Measurements from ENCODE around the gene DAPK3.

Gene DAPK3

GRCh38 chr19:3980353-3981251 is 9.7 kb upstream of the DAPK3 start:
- no peak for TF ChIP-seq CTCF (IDR thresholded peaks at IDR 0.05; ENCODE audit: poor library complexity, severe bottlenecking)
- no peaks in the 10 kb centered on the region for H3K27me3 ChIP-seq (ENCODE audit: insufficient read depth, poor library complexity, severe bottlenecking)
- no peak overlapping the region for H3K4me3 ChIP-seq (ENCODE audit: severe bottlenecking)
- H3K27ac ChIP-seq (ENCODE audit: poor library complexity, severe bottlenecking), result no peak overlapping the region
- peaks cover 9% of the 10 kb centered on the region for H3K4me1 ChIP-seq (ENCODE audit: insufficient read depth, poor library complexity, severe bottlenecking)
- ATAC-seq (ENCODE audit: low read depth) (no peak), DNase-seq (ENCODE audit: low spot score) (no peak)
- peaks cover 95% of the 10 kb centered on the region for H3K36me3 ChIP-seq (ENCODE audit: low read depth)
- H3K9me3 ChIP-seq (ENCODE audit: severe bottlenecking), result no peaks in the 10 kb centered on the region

DNA sequence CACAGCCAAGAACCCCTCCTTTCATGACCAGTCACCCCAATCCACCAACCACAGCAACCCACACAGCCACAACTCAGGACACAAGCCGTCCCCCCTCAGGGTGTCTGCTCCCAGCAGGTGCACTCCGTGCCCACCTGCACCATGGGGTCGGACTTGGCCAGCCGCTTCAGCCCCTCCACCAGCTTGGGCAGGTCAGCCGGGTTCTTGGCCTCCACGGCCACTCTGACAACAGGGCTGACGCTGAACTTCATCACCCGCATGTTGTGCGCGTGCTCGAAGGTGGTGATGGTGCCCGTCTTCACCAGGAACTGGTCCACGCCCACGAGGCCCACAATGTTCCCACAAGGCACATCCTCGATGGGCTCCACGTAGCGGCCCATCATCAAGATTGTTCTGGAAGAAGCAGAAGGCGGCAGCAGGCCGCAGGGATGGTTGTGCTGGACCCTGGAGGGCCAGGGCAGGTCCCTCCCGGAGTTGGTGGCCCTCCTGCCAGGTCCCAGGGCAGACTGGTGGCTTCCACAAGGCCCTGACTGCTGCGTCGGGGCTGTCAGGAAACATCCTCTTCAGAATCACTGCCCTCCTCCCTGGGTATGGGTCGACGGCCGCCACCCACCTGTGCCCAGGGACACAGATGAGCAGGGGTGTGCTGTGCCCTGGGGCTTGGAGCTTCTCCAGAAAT is 8.9 kb upstream of the DAPK3 start:
- H3K4me1 ChIP-seq (ENCODE audit: insufficient read depth, poor library complexity, severe bottlenecking), result peaks cover 9% of the 10 kb centered on the region
- H3K27me3 ChIP-seq (ENCODE audit: insufficient read depth, poor library complexity, severe bottlenecking), result no peaks in the 10 kb centered on the region

DNA sequence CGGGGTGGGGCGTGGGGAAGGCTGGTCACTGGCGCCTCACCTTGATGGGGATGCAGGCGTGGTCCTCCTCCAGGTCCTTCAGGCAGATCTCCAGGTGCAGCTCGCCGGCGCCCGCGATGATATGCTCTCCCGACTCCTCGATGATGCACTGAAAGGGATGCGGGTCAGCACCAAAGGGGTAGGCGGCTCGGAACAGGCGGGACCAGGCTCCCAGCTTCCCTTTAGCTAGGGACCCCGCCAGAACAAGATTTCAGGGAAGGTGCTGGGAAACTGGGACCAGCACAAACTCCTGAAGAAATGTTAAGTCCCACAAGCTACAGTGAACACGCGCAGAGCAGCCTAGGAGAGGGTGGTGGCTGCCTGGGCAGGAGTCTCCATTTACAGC is 8.4 kb upstream of the DAPK3 start:
- no peak for TF ChIP-seq CTCF (IDR thresholded peaks at IDR 0.05; ENCODE audit: poor library complexity, severe bottlenecking)
- H3K36me3 ChIP-seq (ENCODE audit: low read depth), result peaks cover 93% of the 10 kb centered on the region
- no peak overlapping the region for H3K27ac ChIP-seq (ENCODE audit: poor library complexity, severe bottlenecking)
- no peaks in the 10 kb centered on the region for H3K27me3 ChIP-seq (ENCODE audit: insufficient read depth, poor library complexity, severe bottlenecking)
- no peak for DNase-seq (ENCODE audit: low spot score)
- H3K4me1 ChIP-seq (ENCODE audit: insufficient read depth, poor library complexity, severe bottlenecking), result peaks cover 9% of the 10 kb centered on the region
- no peak for ATAC-seq (ENCODE audit: low read depth)
- no peaks in the 10 kb centered on the region for H3K9me3 ChIP-seq (ENCODE audit: severe bottlenecking)
- no peak overlapping the region for H3K4me3 ChIP-seq (ENCODE audit: severe bottlenecking)

More for the DNA sequence above, 8.9 kb upstream of the DAPK3 start:
- no peak overlapping the region for H3K27ac ChIP-seq (ENCODE audit: poor library complexity, severe bottlenecking)
- ATAC-seq (ENCODE audit: low read depth) (no peak), DNase-seq (ENCODE audit: low spot score) (no peak)
- TF ChIP-seq CTCF (IDR thresholded peaks at IDR 0.05; ENCODE audit: poor library complexity, severe bottlenecking), result no peak
- no peak overlapping the region for H3K4me3 ChIP-seq (ENCODE audit: severe bottlenecking)
- H3K9me3 ChIP-seq (ENCODE audit: severe bottlenecking), result no peaks in the 10 kb centered on the region
- peaks cover 98% of the 10 kb centered on the region for H3K36me3 ChIP-seq (ENCODE audit: low read depth)

DNA sequence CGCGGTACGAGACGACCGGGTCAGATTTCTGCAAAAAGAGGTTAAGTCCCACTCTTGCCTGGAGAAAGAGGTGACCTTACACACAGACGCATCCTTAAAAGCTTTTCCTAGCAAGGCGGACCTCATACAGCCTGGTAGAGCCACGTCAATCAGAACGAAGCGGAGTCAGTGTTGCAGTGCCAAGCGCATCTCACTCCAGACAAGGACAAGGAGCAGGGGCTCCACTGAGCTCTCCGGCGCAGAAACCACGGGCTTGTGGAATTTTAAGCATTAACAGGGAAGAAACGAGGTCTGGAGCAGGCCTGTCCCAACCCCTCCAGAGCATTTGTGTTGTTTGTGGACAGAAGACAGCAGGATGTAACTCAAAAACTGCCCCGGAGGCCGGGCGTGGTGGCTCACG is 7.2 kb upstream of the DAPK3 start:
- Histone ChIP-seq H3K27ac (ENCODE audit: poor library complexity, severe bottlenecking) (no peak overlapping the region), H3K4me3 (ENCODE audit: severe bottlenecking) (no peak overlapping the region), H3K27me3 (ENCODE audit: insufficient read depth, poor library complexity, severe bottlenecking) (no peaks in the 10 kb centered on the region), H3K4me1 (ENCODE audit: insufficient read depth, poor library complexity, severe bottlenecking) (peaks cover 3% of the 10 kb centered on the region), H3K9me3 (ENCODE audit: severe bottlenecking) (no peaks in the 10 kb centered on the region), H3K36me3 (ENCODE audit: low read depth) (peaks cover 82% of the 10 kb centered on the region)
- TF ChIP-seq CTCF (IDR thresholded peaks at IDR 0.05; ENCODE audit: poor library complexity, severe bottlenecking), result no peak
- DNase-seq (ENCODE audit: low spot score) (no peak), ATAC-seq (ENCODE audit: low read depth) (no peak)
